K562 (cell line): ENCODE measurements around the gene CUTA. TPM values are rescaled to one million over a fixed set of nuclear protein-coding genes. Genes with fewer than 3 reads are reported as not detected.
A peak's percentile ranks its signal among the peaks of the same experiment; 100 is the strongest.

Experiments used
- CEBPB ChIP-seq: fragments of 450-650 bp; IDR thresholded peaks from 2 replicates; pipeline ENCODE4 v1.6.1; 2016; ENCODE audit warnings: missing genetic modification characterization, missing compliant biosample characterization
- CGGBP1 ChIP-seq: fragments of 250-450 bp; sonication (Bioruptor Pico); IDR thresholded peaks from 2 replicates; pipeline ENCODE4 v1.9.0; 2021; ENCODE audit warnings: mild to moderate bottlenecking
- CTCFL ChIP-seq: IDR thresholded peaks from 2 replicates; pipeline ENCODE4 v1.6.1; 2011; ENCODE audit warnings: borderline replicate concordance, low read depth, mild to moderate bottlenecking, moderate library complexity, low read length; ENCODE audit not compliant: insufficient read depth, poor library complexity, severe bottlenecking
- DNMT1 ChIP-seq: fragments of 450-650 bp; IDR thresholded peaks from 2 replicates; pipeline ENCODE4 v1.6.1; 2016; ENCODE audit warnings: antibody characterized with exemption, mild to moderate bottlenecking
- E2F5 ChIP-seq: sonication (generic); formaldehyde crosslinking; IDR thresholded peaks from 2 replicates; pipeline ENCODE4 v1.8.0; 2022; ENCODE audit warnings: mild to moderate bottlenecking, missing genetic modification reagents
- EP300 ChIP-seq: IDR thresholded peaks from 2 replicates; pipeline ENCODE4 v1.6.1; 2012; ENCODE audit warnings: low read length, improper control_type of control experiment
- ESRRA ChIP-seq: fragments of 450-650 bp; IDR thresholded peaks from 2 replicates; pipeline ENCODE4 v1.6.1; 2014; ENCODE audit warnings: low read depth, mild to moderate bottlenecking, moderate library complexity, borderline replicate concordance
- MAFF ChIP-seq: IDR thresholded peaks from 2 replicates; pipeline ENCODE4 v1.6.1; 2012; ENCODE audit warnings: low read length, improper control_type of control experiment
- PRPF4 ChIP-seq: fragments of 200-400 bp; formaldehyde crosslinking; IDR thresholded peaks from one replicate; pipeline ENCODE4 v1.6.1; 2017; ENCODE audit warnings: low read length, low read depth, mild to moderate bottlenecking; ENCODE audit not compliant: insufficient read depth, poor library complexity, severe bottlenecking
- RREB1 ChIP-seq: fragments of 250-450 bp; sonication (Bioruptor Pico); IDR thresholded peaks from 2 replicates; pipeline ENCODE4 v1.4.0; 2020
- SAFB ChIP-seq: fragments of 200-400 bp; formaldehyde crosslinking; IDR thresholded peaks from 2 replicates; pipeline ENCODE4 v1.6.1; 2017; ENCODE audit warnings: low read depth, low read length, borderline replicate concordance
- WHSC1 ChIP-seq: IDR thresholded peaks from one replicate; pipeline ENCODE4 v1.6.1; 2012; ENCODE audit warnings: low read length, control low read depth, inconsistent platforms
- ZNF212 ChIP-seq: fragments of 450-650 bp; formaldehyde crosslinking; IDR thresholded peaks from 2 replicates; pipeline ENCODE4 v1.4.0; 2020; ENCODE audit warnings: mild to moderate bottlenecking
- ZNF512 ChIP-seq: IDR thresholded peaks from 2 replicates; pipeline ENCODE4 v1.6.1; 2016; ENCODE audit warnings: missing genetic modification characterization, missing compliant biosample characterization
- polyA plus RNA-seq, 8 experiments: library from polyadenylated mRNA; depleted of rRNA in 4 of 8; stranded (reverse) in 5 of 8; unstranded in 3 of 8; fragments of >200 nt; fragmentation: Nextera tagmentation in 2 of 8; fragmentation: Illumina TruSeq in 1 of 8; extraction: Ambion mirVana in 2 of 8; extraction: Trizol in 1 of 8; gene quantifications; 2 replicates each; pipeline versions ENCODE4 v1.2.1 to v1.2.3, GENCODE V29; 2011 to 2014; ENCODE audit warnings: inconsistent platforms in 1 of 8, missing spikeins in 1 of 8
- total RNA-seq, 7 experiments: library from RNA; depleted of rRNA in 6 of 7; stranded (reverse); fragments of >200 nt in 6 of 7; fragmentation: Illumina TruSeq in 2 of 7; extraction: Trizol in 2 of 7; gene quantifications; 2 replicates each; pipeline versions ENCODE4 v1.2.1 to v1.2.3, GENCODE V29; 2011 to 2021; ENCODE audit warnings: low replicate concordance in 1 of 7

The CUTA gene
- total and polyA plus RNA-seq, 9 of the 15 experiments (the other 6 are each of a cell fraction or from before 2014, with no cell fraction given), result 166 to 682 (median 310) TPM

- TF ChIP-seq RREB1 (CRISPR knock-in tag) (no peak), WHSC1 (no peak), ESRRA (peak; percentile 67), ZNF512 (tag) (peak; percentile 25; the same call in 1 of the 2 replicates), SAFB (no peak), CGGBP1 (CRISPR knock-in tag) (no peak), DNMT1 (no peak; the same call in none of the 2 replicates), CEBPB (tag) (no peak), E2F5 (CRISPR knock-in tag) (no peak), ZNF212 (no peak), EP300 (0 out of 2 replicates have a peak, but pooled peaks have one; percentile 29), MAFF (no peak), CTCFL (peak; percentile 22), PRPF4 (no peak)
These were observed 7.2 kb upstream of the CUTA start (continued) for GRCh38 chr6:33424855-33425667.
